T-cell (primary cell): ENCODE data around the gene PDE6A. TPM values are rescaled to one million over a fixed set of nuclear protein-coding genes. Genes with fewer than 3 reads are reported as not detected.

ENCODE experiments used
- ATAC-seq, 4 experiments: fragments of 200-7000 bp in 3 of 4; fragments of 150-1000 bp in 1 of 4; cut with Tn5 transposase; replicated peaks in 1 of 4; 1 replicate in 3 of 4; 2 replicates in 1 of 4; pipeline ENCODE4 v1.10.0; 2021; ENCODE audit warnings: moderate library complexity in 3 of 4, mild to moderate bottlenecking in 2 of 4, moderate number of reproducible peaks in 1 of 4
- CTCF ChIA-PET, 2 donors: fragments of 300-600 bp; sonication (Branson Sonifier 250); formaldehyde crosslinking; loops; one replicate each; lab custom pipeline; 2022; ENCODE audit warnings: antibody characterized with exemption in 2 of 2; lab: Charles Lee
- POLR2A ChIA-PET, 2 donors: fragments of 300-600 bp; sonication (Branson Sonifier 250); formaldehyde crosslinking; loops; one replicate each; lab custom pipeline; 2022; ENCODE audit warnings: antibody characterized with exemption in 2 of 2; lab: Charles Lee
- DNase-seq, 35 experiments: peaks; one replicate each; pipeline versions ENCODE4 v3.0.0 to v3.0.0-alpha.2; 2013 to 2023
- H3K27ac ChIP-seq: one replicate; pipeline ENCODE4 v1.5.1; 2013; ENCODE audit warnings: low read length
- H3K27me3 ChIP-seq, 2 experiments: replicated peaks in 1 of 2; 1 replicate in 1 of 2; 2 replicates in 1 of 2; pipeline versions ENCODE4 v1.6.1 to v1.7.0; 2013; ENCODE audit warnings: low read length in 1 of 2, mixed read lengths in 1 of 2; ENCODE audit not compliant: control insufficient read depth in 2 of 2, insufficient read depth in 2 of 2; ENCODE audit errors: extremely low read depth in 1 of 2
- H3K36me3 ChIP-seq, 2 donors: 1 replicate in 1 of 2; 2 replicates in 1 of 2; pipeline versions ENCODE4 v1.6.1 to v1.7.0; 2013; ENCODE audit warnings: low read length in 1 of 2; ENCODE audit not compliant: control insufficient read depth in 2 of 2, insufficient read depth in 1 of 2; ENCODE audit errors: extremely low read depth in 1 of 2
- H3K4me1 ChIP-seq, 2 experiments: 1 replicate in 1 of 2; 2 replicates in 1 of 2; pipeline versions ENCODE4 v1.6.1 to v1.7.0; 2013; ENCODE audit warnings: low read length in 2 of 2, mixed read lengths in 1 of 2; ENCODE audit not compliant: insufficient read depth in 2 of 2, control insufficient read depth in 1 of 2; ENCODE audit errors: extremely low read depth in 1 of 2
- H3K4me3 ChIP-seq, 2 donors: 1 replicate in 1 of 2; 2 replicates in 1 of 2; pipeline versions ENCODE4 v1.5.1 to v1.7.0; 2013; ENCODE audit warnings: mild to moderate bottlenecking in 2 of 2, low read length in 1 of 2, moderate library complexity in 1 of 2; ENCODE audit not compliant: control insufficient read depth in 1 of 2; ENCODE audit errors: extremely low read depth in 1 of 2
- H3K9me3 ChIP-seq: 2 replicates; pipeline ENCODE4 v1.7.0; 2013
- H3K27ac Mint-ChIP-seq, 2 donors: one replicate each; pipeline ENCODE4 v1.8.0; 2020 to 2021; ENCODE audit warnings: mild to moderate bottlenecking in 2 of 2, mixed read lengths in 2 of 2
- H3K27me3 Mint-ChIP-seq, 2 donors: one replicate each; pipeline ENCODE4 v1.8.0; 2021 to 2022; ENCODE audit warnings: mixed read lengths in 2 of 2
- H3K36me3 Mint-ChIP-seq: one replicate; pipeline ENCODE4 v1.8.0; 2021; ENCODE audit warnings: mixed read lengths
- H3K4me1 Mint-ChIP-seq, 3 donors: one replicate each; pipeline ENCODE4 v1.8.0; 2020 to 2022; ENCODE audit warnings: mixed read lengths in 3 of 3, mild to moderate bottlenecking in 1 of 3
- H3K4me3 Mint-ChIP-seq, 3 donors: one replicate each; pipeline ENCODE4 v1.8.0; 2020 to 2022; ENCODE audit warnings: mild to moderate bottlenecking in 3 of 3, mixed read lengths in 3 of 3, moderate library complexity in 3 of 3
- H3K9me3 Mint-ChIP-seq, 3 donors: one replicate each; pipeline ENCODE4 v1.8.0; 2020 to 2022; ENCODE audit warnings: mixed read lengths in 3 of 3
- WGBS: methylation state at CpG from one replicate; pipeline ENCODE4 v1.1.5; 2013; ENCODE audit warnings: missing lambda C conversion rate; ENCODE audit not compliant: insufficient coverage; 5-methylcytosine and 5-hydroxymethylcytosine counted together
- total RNA-seq, 35 experiments: library from RNA in 6 of 35; stranded (reverse) in 6 of 35; fragments of 120-200 nt in 1 of 35; gene quantifications; one replicate each; pipeline versions ENCODE4 v1.2.1 to v1.2.4 and lab custom pipeline; 2013 to 2026

PDE6A gene
- total RNA-seq: not detected
- total RNA-seq (2013): 0.02 TPM
- 0 to 0.14 (median 0) reads per million in 29 experiments for total RNA-seq (lab: John Stamatoyannopoulos, UW)

- Mint-ChIP-seq H3K36me3 (no peaks in the 10 kb centered on the region), H3K4me1 (no peaks in the 10 kb centered on the region), H3K4me3 (no peak within 1 kb of the TSS), H3K9me3 (no peaks in the 10 kb centered on the region), H3K27me3 (peaks cover 7% of the 10 kb centered on the region in 2 donors), H3K27ac (no peak within 1 kb of the TSS)
- ATAC-seq (no peak), DNase-seq (no peak)
- Histone ChIP-seq H3K9me3 (no peaks in the 10 kb centered on the region), H3K27ac (no peak within 1 kb of the TSS), H3K4me3 (no peak within 1 kb of the TSS), H3K36me3 (no peaks in the 10 kb centered on the region), H3K4me1 (no peaks in the 10 kb centered on the region), H3K27me3 (peaks cover 0 to 11% of the 10 kb centered on the region in 2 experiments)
- WGBS: 84% methylated on average over 2 of the region's 2 CpGs
- POLR2A ChIA-PET: no interaction called here
- CTCF ChIA-PET: no interaction called here
Observed at GRCh38 chr5:149944666-149945065, at the start of gene PDE6A. PDE6A (minus strand) TSS chr5:149944793; CDS start chr5:149944673, 120 bp downstream.

- CTCF ChIA-PET: interaction anchor here (0.7 to 4.9 kb wide), 4 partner anchors 13 to 160 kb away, joined by 3 to 53 read pairs (median 10); no protein-coding TSS in a partner anchor
- POLR2A ChIA-PET: interaction anchor here in 1 of 2 donors (0.6 kb wide), 1 partner anchor 31 kb away, joined by 3 read pairs; no protein-coding TSS in a partner anchor
- no peak overlapping the region for H3K4me3 Mint-ChIP-seq
- H3K27me3 Mint-ChIP-seq: no peaks in the 10 kb centered on the region
- no CpG with 5 or more reads among the region's 3 CpGs for WGBS
- H3K27me3 ChIP-seq: no peaks in the 10 kb centered on the region
- no peaks in the 10 kb centered on the region for H3K9me3 Mint-ChIP-seq
- ATAC-seq: no peak
- H3K36me3 Mint-ChIP-seq: peaks cover 11% of the 10 kb centered on the region
- H3K36me3 ChIP-seq: peaks cover 0 to 5% of the 10 kb centered on the region in 2 donors
- no peaks in the 10 kb centered on the region for H3K9me3 ChIP-seq
- H3K27ac Mint-ChIP-seq: no peak overlapping the region
- no peak overlapping the region for H3K27ac ChIP-seq
- no peak overlapping the region for H3K4me3 ChIP-seq
- H3K4me1 Mint-ChIP-seq: peaks cover 0 to 7% (median 0%) of the 10 kb centered on the region in 3 donors
- no peak for DNase-seq
- no peaks in the 10 kb centered on the region for H3K4me1 ChIP-seq
Observed at GRCh38 chr5:149993471-149993870, 48.9 kb upstream of the PDE6A start.

- Mint-ChIP-seq H3K27me3 (no peaks in the 10 kb centered on the region), H3K36me3 (peaks cover 5% of the 10 kb centered on the region), H3K27ac (no peak overlapping the region), H3K9me3 (no peaks in the 10 kb centered on the region), H3K4me3 (no peak overlapping the region), H3K4me1 (peaks cover 0 to 6% (median 0%) of the 10 kb centered on the region in 3 donors)
- peak; percentile 84 to 92 (median 87) for ATAC-seq
- Histone ChIP-seq H3K36me3 (peaks cover 0 to under 1% of the 10 kb centered on the region in 2 donors), H3K9me3 (no peaks in the 10 kb centered on the region), H3K27me3 (no peaks in the 10 kb centered on the region), H3K4me1 (no peaks in the 10 kb centered on the region), H3K27ac (no peak overlapping the region), H3K4me3 (no peak overlapping the region)
- POLR2A ChIA-PET: no interaction called here
- CTCF ChIA-PET: interaction anchor here (0.5 to 4.9 kb wide), 15 partner anchors 12 to 1184 kb away, joined by 3 to 53 read pairs (median 4); partner anchors contain the start of gene SLC26A2 (in 1 of the 2)
- DNase-seq: peak; percentile 16 to 83 (median 57)
- WGBS: 70% methylated on average over 4 of the region's 4 CpGs
Observed at GRCh38 chr5:149990518-149991376, 46.2 kb upstream of the PDE6A start.

- 100% methylated on average over 3 of the region's 5 CpGs for WGBS
Observed at GRCh38 chr5:149988126-149988525, 43.5 kb upstream of the PDE6A start.

GRCh38 chr5:149982505-149982904 lies 37.9 kb upstream of the PDE6A start:
- H3K4me3 Mint-ChIP-seq: no peak overlapping the region
- POLR2A ChIA-PET: interaction anchor here in 1 of 2 donors (0.6 kb wide), 1 partner anchor 22 kb away, joined by 3 read pairs; no protein-coding TSS in a partner anchor

More at GRCh38 chr5:149988126-149988525, 43.5 kb upstream of the PDE6A start:
- POLR2A ChIA-PET: no interaction called here
- no peak for DNase-seq
- Histone ChIP-seq H3K36me3 (no peaks in the 10 kb centered on the region), H3K27me3 (no peaks in the 10 kb centered on the region), H3K4me3 (no peak overlapping the region), H3K9me3 (no peaks in the 10 kb centered on the region), H3K27ac (no peak overlapping the region), H3K4me1 (no peaks in the 10 kb centered on the region)
- CTCF ChIA-PET: no interaction called here
- Mint-ChIP-seq H3K27me3 (no peaks in the 10 kb centered on the region), H3K27ac (no peak overlapping the region), H3K9me3 (no peaks in the 10 kb centered on the region), H3K4me3 (no peak overlapping the region), H3K4me1 (peaks cover 0 to 6% (median 0%) of the 10 kb centered on the region in 3 donors), H3K36me3 (peaks cover 4% of the 10 kb centered on the region)
- ATAC-seq: no peak

GRCh38 chr5:149981206-149981605 lies 36.6 kb upstream of the PDE6A start:
- Histone ChIP-seq H3K27me3 (no peaks in the 10 kb centered on the region), H3K9me3 (no peaks in the 10 kb centered on the region), H3K4me1 (no peaks in the 10 kb centered on the region), H3K36me3 (peaks cover 5 to 35% of the 10 kb centered on the region in 2 donors), H3K4me3 (no peak overlapping the region), H3K27ac (no peak overlapping the region)
- no peaks in the 10 kb centered on the region for H3K27me3 Mint-ChIP-seq
- 100% methylated on average over 1 of the region's 3 CpGs for WGBS
- no peak overlapping the region for H3K27ac Mint-ChIP-seq
- DNase-seq: no peak
- ChIA-PET POLR2A (no interaction called here), CTCF (interaction anchor here in 1 of 2 donors (1.3 kb wide), 1 partner anchor 143 kb away, joined by 3 read pairs; no protein-coding TSS in a partner anchor)
- H3K4me1 Mint-ChIP-seq: no peaks in the 10 kb centered on the region
- no peak overlapping the region for H3K4me3 Mint-ChIP-seq
- peaks cover 43% of the 10 kb centered on the region for H3K36me3 Mint-ChIP-seq
- H3K9me3 Mint-ChIP-seq: no peaks in the 10 kb centered on the region
- no peak for ATAC-seq

More at GRCh38 chr5:149982505-149982904, 37.9 kb upstream of the PDE6A start:
- H3K9me3 Mint-ChIP-seq: no peaks in the 10 kb centered on the region
- H3K27me3 Mint-ChIP-seq: no peaks in the 10 kb centered on the region
- CTCF ChIA-PET: interaction anchor here (0.6 to 1.6 kb wide), 4 partner anchors 10 to 144 kb away, joined by 3 to 4 read pairs (median 4); no protein-coding TSS in a partner anchor
- Histone ChIP-seq H3K4me3 (no peak overlapping the region), H3K36me3 (peaks cover 5 to 34% of the 10 kb centered on the region in 2 donors), H3K4me1 (no peaks in the 10 kb centered on the region), H3K27me3 (no peaks in the 10 kb centered on the region), H3K27ac (no peak overlapping the region), H3K9me3 (no peaks in the 10 kb centered on the region)
- no peaks in the 10 kb centered on the region for H3K4me1 Mint-ChIP-seq
- H3K36me3 Mint-ChIP-seq: peaks cover 35% of the 10 kb centered on the region
- H3K27ac Mint-ChIP-seq: no peak overlapping the region
- DNase-seq (no peak), ATAC-seq (no peak)
